Measurements from ENCODE around the gene UBASH3B. TPM values are rescaled to one million over a fixed set of nuclear protein-coding genes. Genes with fewer than 3 reads are reported as not detected.

The UBASH3B gene
- total and polyA plus RNA-seq, 2 of the 13 experiments (the other 11 are each of a cell fraction or from before 2014, with no cell fraction given): 4.4 to 7.6 TPM

DNA sequence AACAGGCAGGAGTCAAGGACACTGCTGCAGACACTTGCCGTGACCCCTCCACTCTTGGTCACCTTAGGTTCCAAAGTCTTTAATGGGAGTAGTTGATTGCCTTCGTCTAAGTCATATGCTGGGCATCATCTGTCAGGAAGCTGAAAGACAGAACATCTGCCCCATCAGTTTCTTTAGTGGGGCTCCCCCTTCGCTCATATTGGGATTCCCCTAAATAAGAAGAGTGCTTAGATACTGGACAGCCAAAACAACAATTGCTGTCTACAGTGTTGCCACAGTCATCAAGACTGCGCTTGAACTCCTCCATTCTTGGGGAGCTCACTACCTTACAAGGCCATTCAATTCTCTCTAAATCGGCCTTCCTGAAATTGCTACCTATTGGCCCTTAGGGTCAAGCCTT is 58.5 kb downstream of the UBASH3B start:
- Histone ChIP-seq H3K4me3 (replicated peaks in 1 of 3; ENCODE audit: insufficient read depth in 1 of 3, low read depth in 2 of 3, low read length in 3 of 3) (no peak overlapping the region), H3K27ac (ENCODE audit: extremely low read length, insufficient read depth, low read length) (no peak overlapping the region), H4K20me1 (ENCODE audit: insufficient read depth, low read length) (no peaks in the 10 kb centered on the region), H3K4me1 (ENCODE audit: insufficient read depth, low read length) (no peaks in the 10 kb centered on the region), H3K9ac (ENCODE audit: insufficient read depth, low read depth, low read length) (no peak overlapping the region), H3K36me3 (replicated peaks in 1 of 2; ENCODE audit: control insufficient read depth in 1 of 2, insufficient read depth in 2 of 2, low read length in 2 of 2) (no peaks in the 10 kb centered on the region), H3K79me2 (ENCODE audit: insufficient read depth, low read length) (no peaks in the 10 kb centered on the region), H2AFZ (ENCODE audit: low read length) (no peak overlapping the region), H3K4me2 (ENCODE audit: low read depth, low read length) (no peak overlapping the region), H3K9me3 (ENCODE audit: low read length) (no peaks in the 10 kb centered on the region), H3K27me3 (ENCODE audit: control insufficient read depth in 1 of 2, insufficient read depth in 2 of 2, low read length in 2 of 2) (no peaks in the 10 kb centered on the region)
- FAIRE-seq (no peak), ATAC-seq (no peak), DNase-seq (ENCODE audit: low spot score) (no peak)
- POLR2A ChIA-PET: no interaction called here
- TF ChIP-seq ZNF44 (CRISPR knock-in tag; IDR thresholded peaks at IDR 0.05) (no peak), ZNF460 (CRISPR knock-in tag; IDR thresholded peaks at IDR 0.05; ENCODE audit: borderline replicate concordance) (no peak), TCF7L2 (IDR thresholded peaks at IDR 0.05; ENCODE audit: low read depth, low read length) (no peak)
- in situ Hi-C loops (cut with HindIII; ENCODE audit: extremely low pct_ligation_motif_present, low pct_unique_long_range_greater_than_20kb): no loop called here
- intact Hi-C loops (cut with micrococcal nuclease; ENCODE audit: unreplicated experiment): no loop called here
- WGBS (ENCODE audit: low lambda C conversion rate): 80% methylated on average over 5 of the region's 5 CpGs
- CTCF ChIA-PET (ENCODE audit: low intra/inter-chr PET ratio, low total read pairs): no interaction called here
- BruUV-seq (replicated peaks): no TSS peak

DNA sequence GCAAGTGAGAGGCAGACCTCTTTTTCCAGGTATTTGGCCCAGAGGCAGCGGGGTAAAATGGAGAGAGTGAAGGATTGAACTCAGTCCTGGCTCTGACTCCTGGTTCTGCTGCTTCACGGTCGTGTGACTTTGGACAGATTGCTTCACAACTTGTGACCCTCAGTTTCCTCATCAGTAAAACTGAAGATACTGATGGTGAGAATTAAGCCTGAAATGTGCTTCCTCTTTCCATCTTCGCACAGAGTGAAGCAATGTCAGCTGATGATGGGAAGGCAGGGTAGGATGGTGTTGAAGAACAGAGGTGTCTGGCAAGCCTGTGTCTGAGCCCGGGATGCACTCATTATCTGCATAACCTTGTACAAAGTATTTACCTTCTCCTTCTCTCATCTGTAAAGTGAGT is 59.0 kb downstream of the UBASH3B start:
- Histone ChIP-seq H3K4me1 (ENCODE audit: insufficient read depth, low read length) (no peaks in the 10 kb centered on the region), H3K4me3 (replicated peaks in 1 of 3; ENCODE audit: insufficient read depth in 1 of 3, low read depth in 2 of 3, low read length in 3 of 3) (no peak overlapping the region), H3K4me2 (ENCODE audit: low read depth, low read length) (no peak overlapping the region), H4K20me1 (ENCODE audit: insufficient read depth, low read length) (no peaks in the 10 kb centered on the region), H3K9me3 (ENCODE audit: low read length) (no peaks in the 10 kb centered on the region), H3K36me3 (replicated peaks in 1 of 2; ENCODE audit: control insufficient read depth in 1 of 2, insufficient read depth in 2 of 2, low read length in 2 of 2) (no peaks in the 10 kb centered on the region), H3K9ac (ENCODE audit: insufficient read depth, low read depth, low read length) (no peak overlapping the region), H2AFZ (ENCODE audit: low read length) (no peak overlapping the region), H3K27me3 (ENCODE audit: control insufficient read depth in 1 of 2, insufficient read depth in 2 of 2, low read length in 2 of 2) (no peaks in the 10 kb centered on the region), H3K79me2 (ENCODE audit: insufficient read depth, low read length) (no peaks in the 10 kb centered on the region), H3K27ac (ENCODE audit: extremely low read length, insufficient read depth, low read length) (no peak overlapping the region)
- 89% methylated on average over 5 of the region's 5 CpGs for WGBS (ENCODE audit: low lambda C conversion rate)
- intact Hi-C loops (cut with micrococcal nuclease; ENCODE audit: unreplicated experiment) (no loop called here), in situ Hi-C loops (cut with HindIII; ENCODE audit: extremely low pct_ligation_motif_present, low pct_unique_long_range_greater_than_20kb) (no loop called here)
- no peak for ATAC-seq
- ChIA-PET CTCF (ENCODE audit: low intra/inter-chr PET ratio, low total read pairs) (no interaction called here), POLR2A (no interaction called here)
- BruUV-seq (replicated peaks): no TSS peak
- FAIRE-seq: no peak
- DNase-seq (ENCODE audit: low spot score): no peak
- TF ChIP-seq SPEN (CRISPR knock-in tag; IDR thresholded peaks at IDR 0.05; ENCODE audit: low read depth) (no peak), ZNF317 (CRISPR knock-in tag; IDR thresholded peaks at IDR 0.05) (no peak), MIER2 (CRISPR knock-in tag; IDR thresholded peaks at IDR 0.05) (no peak), U2AF2 (IDR thresholded peaks at IDR 0.05; ENCODE audit: low read depth, low read length) (no peak), ZMYM4 (CRISPR knock-in tag; IDR thresholded peaks at IDR 0.05) (no peak), SP5 (CRISPR knock-in tag; IDR thresholded peaks at IDR 0.05; ENCODE audit: borderline replicate concordance, low read depth) (no peak), SETDB1 (CRISPR knock-in tag; IDR thresholded peaks at IDR 0.05; ENCODE audit: borderline replicate concordance) (no peak), SMAD1 (CRISPR knock-in tag; IDR thresholded peaks at IDR 0.05; ENCODE audit: borderline replicate concordance, low read depth) (no peak), KLF9 (CRISPR knock-in tag; IDR thresholded peaks at IDR 0.05; ENCODE audit: low read depth) (no peak), JUND (CRISPR knock-in tag; IDR thresholded peaks at IDR 0.05) (no peak), HNF4A (CRISPR knock-in tag; IDR thresholded peaks at IDR 0.05) (no peak), ZNF775 (CRISPR knock-in tag; IDR thresholded peaks at IDR 0.05; ENCODE audit: borderline replicate concordance) (no peak)
- TF ChIP-seq, protein P1, sequence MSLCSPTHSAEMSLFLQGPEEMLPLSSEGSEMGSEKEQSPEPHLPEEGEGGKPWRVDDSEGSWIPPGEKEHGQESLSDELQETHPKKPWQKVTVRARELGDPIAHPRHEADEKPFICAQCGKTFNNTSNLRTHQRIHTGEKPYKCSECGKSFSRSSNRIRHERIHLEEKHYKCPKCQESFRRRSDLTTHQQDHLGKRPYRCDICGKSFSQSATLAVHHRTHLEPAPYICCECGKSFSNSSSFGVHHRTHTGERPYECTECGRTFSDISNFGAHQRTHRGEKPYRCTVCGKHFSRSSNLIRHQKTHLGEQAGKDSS (CRISPR knock-in tag; IDR thresholded peaks at IDR 0.05; ENCODE audit: borderline replicate concordance, low read depth): no peak
- TF ChIP-seq, protein P2, sequence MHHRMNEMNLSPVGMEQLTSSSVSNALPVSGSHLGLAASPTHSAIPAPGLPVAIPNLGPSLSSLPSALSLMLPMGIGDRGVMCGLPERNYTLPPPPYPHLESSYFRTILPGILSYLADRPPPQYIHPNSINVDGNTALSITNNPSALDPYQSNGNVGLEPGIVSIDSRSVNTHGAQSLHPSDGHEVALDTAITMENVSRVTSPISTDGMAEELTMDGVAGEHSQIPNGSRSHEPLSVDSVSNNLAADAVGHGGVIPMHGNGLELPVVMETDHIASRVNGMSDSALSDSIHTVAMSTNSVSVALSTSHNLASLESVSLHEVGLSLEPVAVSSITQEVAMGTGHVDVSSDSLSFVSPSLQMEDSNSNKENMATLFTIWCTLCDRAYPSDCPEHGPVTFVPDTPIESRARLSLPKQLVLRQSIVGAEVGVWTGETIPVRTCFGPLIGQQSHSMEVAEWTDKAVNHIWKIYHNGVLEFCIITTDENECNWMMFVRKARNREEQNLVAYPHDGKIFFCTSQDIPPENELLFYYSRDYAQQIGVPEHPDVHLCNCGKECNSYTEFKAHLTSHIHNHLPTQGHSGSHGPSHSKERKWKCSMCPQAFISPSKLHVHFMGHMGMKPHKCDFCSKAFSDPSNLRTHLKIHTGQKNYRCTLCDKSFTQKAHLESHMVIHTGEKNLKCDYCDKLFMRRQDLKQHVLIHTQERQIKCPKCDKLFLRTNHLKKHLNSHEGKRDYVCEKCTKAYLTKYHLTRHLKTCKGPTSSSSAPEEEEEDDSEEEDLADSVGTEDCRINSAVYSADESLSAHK (CRISPR knock-in tag; IDR thresholded peaks at IDR 0.05; ENCODE audit: borderline replicate concordance): no peak

Measured in HepG2 (cell line).